Lower lobe of right lung (tissue), 2 donors: ENCODE results near the gene ATXN7L3. TPM values are rescaled to one million over a fixed set of nuclear protein-coding genes. Genes with fewer than 3 reads are reported as not detected.
A peak's percentile ranks its signal among the peaks of the same experiment; 100 is the strongest.

Experiments used
- ATAC-seq, 2 donors: fragments of 200-7000 bp; cut with Tn5 transposase; one replicate each; pipeline ENCODE4 v1.9.1; 2020 to 2022; ENCODE audit warnings: mild to moderate bottlenecking in 2 of 2, moderate library complexity in 2 of 2
- DNase-seq: peaks from one replicate; pipeline ENCODE4 v3.0.0-alpha.2; 2020
- H3K27ac ChIP-seq: fragments of 200-600 bp; one replicate; pipeline ENCODE4 v1.8.0; 2022
- H3K27me3 ChIP-seq: fragments of 200-600 bp; one replicate; pipeline ENCODE4 v1.8.0; 2022; ENCODE audit warnings: low read depth
- H3K36me3 ChIP-seq: fragments of 200-600 bp; one replicate; pipeline ENCODE4 v1.8.0; 2022; ENCODE audit warnings: mild to moderate bottlenecking
- H3K4me1 ChIP-seq: fragments of 200-600 bp; one replicate; pipeline ENCODE4 v1.8.0; 2022
- H3K4me3 ChIP-seq: fragments of 200-600 bp; one replicate; pipeline ENCODE4 v1.8.0; 2022; ENCODE audit warnings: mild to moderate bottlenecking
- H3K9me3 ChIP-seq: fragments of 200-600 bp; one replicate; pipeline ENCODE4 v1.8.0; 2022
- CTCF ChIP-seq: fragments of 200-600 bp; IDR thresholded peaks from one replicate; pipeline ENCODE4 v1.8.0; 2022; ENCODE audit warnings: antibody characterized with exemption, mild to moderate bottlenecking
- intact Hi-C: fragments of 100-400 bp; cut with DNase I; formaldehyde crosslinking; loops from one replicate; pipeline ENCODE4 v1.11.0; 2022
- total RNA-seq: library from RNA; stranded (reverse); fragmentation: NEBNext Ultra II Directional; extraction: Animal tissue kit (Norgen Biotek cat#: 25700); gene quantifications from one replicate; pipeline ENCODE4 v1.2.1, GENCODE V29; 2021
- donor health status: DM: no; HTN: yes; CAD: no; lungs with severe emphysema.

Gene ATXN7L3
- total RNA-seq, 1 donor from 2014 or later, result 67.4 TPM

GRCh38 chr17:44223541-44224071 is 23.9 kb upstream of the ATXN7L3 start:
- intact Hi-C loops, result no loop called here

GRCh38 chr17:44222112-44222869 is 22.6 kb upstream of the ATXN7L3 start:
- TF ChIP-seq CTCF, result peak; percentile 17
- peaks cover 28% of the 10 kb centered on the region for H3K4me1 ChIP-seq
- H3K36me3 ChIP-seq, result peaks cover 5% of the 10 kb centered on the region
- H3K27ac ChIP-seq, result peak overlapping the region; percentile 96
- intact Hi-C loops, result no loop called here
- H3K4me3 ChIP-seq, result peak overlapping the region; percentile 97
- ATAC-seq (peak; percentile 57), DNase-seq (peak; percentile 84)
- no peaks in the 10 kb centered on the region for H3K27me3 ChIP-seq
- H3K9me3 ChIP-seq, result no peaks in the 10 kb centered on the region

More at GRCh38 chr17:44223541-44224071, 23.9 kb upstream of the ATXN7L3 start:
- no peaks in the 10 kb centered on the region for H3K9me3 ChIP-seq
- no peak overlapping the region for H3K27ac ChIP-seq
- no peak for ATAC-seq
- no peak for DNase-seq
- H3K4me1 ChIP-seq, result peaks cover 18% of the 10 kb centered on the region
- TF ChIP-seq CTCF, result no peak
- H3K27me3 ChIP-seq, result no peaks in the 10 kb centered on the region
- H3K36me3 ChIP-seq, result no peaks in the 10 kb centered on the region
- H3K4me3 ChIP-seq, result no peak overlapping the region

- Histone ChIP-seq H3K27me3 (no peaks in the 10 kb centered on the region), H3K27ac (peak overlapping the region; percentile 96), H3K36me3 (peaks cover 10% of the 10 kb centered on the region), H3K4me1 (peaks cover 33% of the 10 kb centered on the region), H3K4me3 (peak overlapping the region; percentile 97), H3K9me3 (no peaks in the 10 kb centered on the region)
- ATAC-seq, result peak in 1 of 2 donors; percentile 0
- no peak for DNase-seq
- intact Hi-C loops, result no loop called here
- no peak for TF ChIP-seq CTCF
Observed at GRCh38 chr17:44221862-44222111, 22.1 kb upstream of the ATXN7L3 start.

GRCh38 chr17:44221084-44221861 is 21.6 kb upstream of the ATXN7L3 start:
- TF ChIP-seq CTCF, result no peak
- H3K4me3 ChIP-seq, result peak overlapping the region; percentile 97
- peak; percentile 82 for DNase-seq
- peak; percentile 49 to 61 for ATAC-seq
- H3K36me3 ChIP-seq, result peaks cover 15% of the 10 kb centered on the region
- peaks cover 38% of the 10 kb centered on the region for H3K4me1 ChIP-seq
- intact Hi-C loops, result no loop called here
- H3K27me3 ChIP-seq, result no peaks in the 10 kb centered on the region
- peak overlapping the region; percentile 96 for H3K27ac ChIP-seq
- H3K9me3 ChIP-seq, result no peaks in the 10 kb centered on the region

GRCh38 chr17:44220213-44221083 is 20.8 kb upstream of the ATXN7L3 start:
- peak; percentile 44 to 57 for ATAC-seq
- intact Hi-C loops, result no loop called here
- Histone ChIP-seq H3K9me3 (no peaks in the 10 kb centered on the region), H3K27me3 (no peaks in the 10 kb centered on the region), H3K36me3 (peaks cover 24% of the 10 kb centered on the region), H3K4me3 (peak overlapping the region; percentile 97), H3K27ac (peak overlapping the region; percentile 96), H3K4me1 (peaks cover 41% of the 10 kb centered on the region)
- peak; percentile 7 for TF ChIP-seq CTCF
- DNase-seq, result peak; percentile 70
